ENCODE data around the gene CIB4.
"Not testable (repeated sequence)": the region's sequence is repeated elsewhere in the genome, so short reads cannot be mapped to it uniquely, and the experiment has no call there.

CIB4 gene

DNA sequence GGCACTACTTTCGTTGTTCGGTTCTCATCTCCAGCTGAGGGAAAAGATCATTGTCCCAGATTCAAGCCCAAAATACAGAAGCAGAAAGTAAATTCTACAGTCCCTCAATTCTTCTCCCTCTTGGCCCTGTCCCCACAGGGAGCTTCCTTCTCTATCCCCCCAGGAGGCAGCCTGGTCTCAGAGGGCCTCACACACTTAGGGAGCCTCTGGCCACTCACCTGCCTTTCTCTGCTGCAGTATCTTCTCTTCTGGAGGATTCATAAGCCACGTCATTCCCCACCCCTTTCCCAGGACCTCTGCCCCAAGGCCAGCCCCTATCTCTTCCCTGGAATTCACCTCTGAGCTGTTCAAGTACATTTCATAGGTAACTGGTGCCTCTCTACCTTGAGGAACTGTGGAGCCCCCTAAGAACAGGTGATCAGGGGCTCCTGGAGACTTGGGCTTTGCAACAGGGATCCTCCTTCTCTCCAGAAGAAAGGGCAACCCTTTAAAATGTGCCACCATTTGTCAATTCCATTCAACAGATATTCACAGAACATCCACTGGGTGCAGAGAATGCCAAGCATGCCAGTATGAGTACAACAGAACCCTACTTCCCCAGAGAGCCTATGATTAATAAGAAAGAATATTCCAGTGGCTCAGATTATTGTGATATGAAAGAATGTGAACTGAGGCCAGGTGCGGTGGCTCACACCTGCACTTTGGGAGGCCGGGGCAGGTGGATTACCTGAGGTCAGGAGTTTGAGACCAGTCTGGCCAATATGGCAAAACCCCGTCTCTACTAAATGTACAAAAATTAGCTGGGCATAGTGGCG, 72.9 kb downstream of the CIB4 start:
- DNase-seq (ENCODE audit: low spot score) = no peak

- DNase-seq (ENCODE audit: low spot score) = no peak
These were observed 73.6 kb downstream of the CIB4 start for GRCh38 chr2:26567534-26567933.

DNA sequence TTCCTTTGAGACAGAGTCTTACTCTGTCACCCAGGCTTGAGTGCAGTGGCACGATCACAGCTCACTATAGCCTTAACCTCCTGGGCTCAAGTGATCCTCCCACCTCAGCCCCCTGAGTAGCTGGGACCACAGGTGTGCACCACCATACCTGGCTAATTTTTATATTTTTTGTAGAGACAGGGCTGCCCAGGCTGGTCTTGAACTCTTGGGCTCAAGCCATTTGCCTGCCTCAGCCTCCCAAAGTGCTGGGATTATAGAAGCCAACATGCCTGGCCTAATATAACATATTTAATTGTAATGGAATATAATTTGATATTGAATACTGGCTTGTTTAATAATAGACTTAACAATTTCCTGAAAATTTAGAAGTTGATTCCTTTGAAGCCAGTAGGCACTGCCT, 74.4 kb downstream of the CIB4 start:
- not testable (repeated sequence) for DNase-seq (ENCODE audit: low spot score)

DNA sequence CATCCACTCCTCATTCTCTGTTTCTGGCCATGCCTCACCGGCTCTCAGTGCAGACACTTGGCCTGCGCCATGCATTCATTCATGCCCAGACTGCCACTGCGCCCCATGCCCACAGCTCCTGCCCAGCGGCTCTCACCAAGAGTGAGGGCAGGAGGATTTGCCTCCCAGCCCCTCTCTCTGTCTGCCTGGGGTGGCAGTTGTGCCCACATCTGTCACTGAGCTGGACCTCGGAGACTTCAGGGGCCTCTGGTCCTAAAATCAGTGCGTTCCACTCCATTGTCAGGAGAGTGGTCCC, 75.1 kb downstream of the CIB4 start:
- DNase-seq (ENCODE audit: low spot score) = no peak

- DNase-seq (ENCODE audit: low spot score) = no peak
These were observed 77.0 kb downstream of the CIB4 start for GRCh38 chr2:26564121-26564644.

DNA sequence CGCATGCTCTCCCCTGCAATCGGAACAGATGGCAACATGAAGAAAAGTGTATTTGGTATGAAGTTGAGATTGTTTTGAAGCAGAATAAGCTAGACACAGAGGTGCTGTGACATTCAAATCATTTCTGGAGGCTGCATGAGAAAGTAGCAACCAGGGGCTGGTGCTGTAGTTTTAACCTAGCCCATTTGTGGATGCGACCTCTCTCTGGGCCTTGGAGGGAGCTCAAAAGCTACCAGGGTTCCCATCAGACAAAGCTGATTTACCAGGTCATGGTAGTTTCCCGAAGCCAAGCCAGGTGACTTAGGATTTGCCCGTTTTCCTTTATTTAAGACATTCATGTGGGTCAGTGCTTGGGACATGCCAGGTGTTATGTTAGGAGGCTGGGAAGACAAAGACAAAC, 77.5 kb downstream of the CIB4 start:
- DNase-seq (ENCODE audit: low spot score) = no peak

GRCh38 chr2:26562811-26563645, 78.1 kb downstream of the CIB4 start:
- DNase-seq (ENCODE audit: low spot score) = no peak

DNA sequence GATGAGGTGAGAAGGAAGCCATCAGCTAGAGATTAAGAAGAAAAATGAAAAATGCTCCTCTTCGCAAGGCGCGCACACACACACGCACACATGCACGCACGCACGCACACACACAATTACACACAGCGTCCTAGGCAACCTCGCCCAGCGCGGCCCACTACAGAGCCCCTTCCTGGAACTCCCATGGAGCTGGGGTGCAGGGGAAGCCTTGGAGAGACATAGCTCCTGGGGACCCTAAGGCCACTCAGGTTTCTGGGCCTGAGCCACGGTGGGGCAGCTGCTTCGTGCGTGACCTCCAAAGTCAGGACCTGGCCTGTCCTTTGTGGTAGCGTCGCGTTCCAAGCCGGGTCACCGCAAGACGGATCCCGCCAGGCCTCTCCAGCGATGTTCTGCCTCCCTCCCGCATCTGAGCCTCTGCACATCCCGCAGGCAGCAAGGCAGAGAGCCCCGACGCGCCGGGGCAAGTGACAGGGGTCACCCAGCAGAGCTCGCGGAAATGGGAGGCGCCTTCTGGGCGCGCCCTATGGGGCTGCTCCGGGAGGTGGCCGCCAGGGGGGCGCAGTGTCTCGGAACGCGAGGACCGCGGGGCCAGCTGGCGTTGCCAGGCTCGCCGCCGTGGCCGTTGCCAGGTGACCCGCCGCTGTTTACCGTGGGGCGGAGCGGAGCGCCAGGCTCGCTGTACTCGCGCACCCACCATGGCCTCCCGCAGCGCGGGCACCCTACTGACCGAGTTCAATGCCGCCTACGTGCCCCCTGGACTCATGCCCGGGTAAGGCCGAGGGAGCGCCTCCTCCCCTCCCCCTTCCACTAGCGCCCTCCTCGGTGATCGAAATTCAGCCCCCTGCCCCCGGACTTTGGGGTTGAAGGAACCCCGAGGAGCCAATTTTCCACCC, 79.0 kb downstream of the CIB4 start:
- DNase-seq (ENCODE audit: low spot score) = no peak

- DNase-seq (ENCODE audit: low spot score) = no peak
These were observed 79.8 kb downstream of the CIB4 start for GRCh38 chr2:26561376-26561775.

GRCh38 chr2:26560892-26561291, 80.3 kb downstream of the CIB4 start:
- DNase-seq (ENCODE audit: low spot score) = no peak

GRCh38 chr2:26559556-26559955, 81.6 kb downstream of the CIB4 start:
- no peak for DNase-seq (ENCODE audit: low spot score)

GRCh38 chr2:26559044-26559405, 82.1 kb downstream of the CIB4 start:
- DNase-seq (ENCODE audit: low spot score) = no peak

- DNase-seq (ENCODE audit: low spot score) = no peak
These were observed 82.7 kb downstream of the CIB4 start for GRCh38 chr2:26558271-26559043.

- no peak for DNase-seq (ENCODE audit: low spot score)
These were observed 83.8 kb downstream of the CIB4 start for GRCh38 chr2:26557244-26557925.

DNA sequence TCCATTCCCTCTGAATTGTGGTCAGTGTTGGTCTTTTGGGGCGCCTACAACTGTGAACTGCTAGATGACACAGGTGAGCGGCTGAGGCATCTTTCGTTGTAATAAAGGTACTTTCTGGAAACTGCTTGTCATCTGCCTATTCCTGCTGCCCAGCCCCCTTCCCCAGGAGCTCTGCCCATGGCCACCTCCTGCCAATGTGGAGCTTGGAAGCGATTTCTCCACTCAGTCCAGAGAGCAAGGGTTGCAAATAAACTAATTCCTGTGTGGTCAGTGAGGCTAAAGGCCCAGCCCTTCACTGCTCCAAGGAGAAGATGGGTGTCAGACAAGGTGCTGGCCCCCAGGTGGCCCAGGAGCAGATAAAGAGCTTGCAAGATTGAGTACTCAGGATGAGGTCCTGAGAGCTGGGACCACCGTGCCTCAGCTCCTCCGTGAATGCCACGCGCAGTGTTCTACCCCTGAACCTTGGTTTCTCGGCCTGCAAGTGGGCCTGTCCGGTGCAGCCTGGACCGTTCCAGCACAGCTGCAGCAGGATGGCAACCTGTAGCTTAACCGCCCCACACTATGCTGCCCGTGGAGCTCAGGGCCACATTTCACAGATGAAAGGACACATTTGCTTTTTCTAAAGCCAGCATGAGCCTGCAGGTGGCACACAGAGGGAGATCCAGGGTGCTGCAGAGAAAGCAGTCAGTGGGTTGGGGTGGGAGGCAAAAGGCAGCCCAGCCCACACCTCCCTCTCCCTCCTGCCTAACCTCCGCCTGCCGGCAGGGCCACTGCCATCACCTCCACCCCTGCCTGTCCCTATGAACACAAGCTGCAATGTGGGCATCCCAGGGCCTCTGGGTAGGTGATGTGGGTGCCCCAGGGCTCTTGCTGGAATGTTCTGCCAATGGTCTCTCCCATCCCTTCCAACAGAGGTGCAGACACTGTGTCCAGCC, 84.6 kb downstream of the CIB4 start:
- DNase-seq (ENCODE audit: low spot score) = no peak

- DNase-seq (ENCODE audit: low spot score) = no peak
These were observed 85.7 kb downstream of the CIB4 start for GRCh38 chr2:26555246-26556133.

GRCh38 chr2:26552641-26553374, 88.4 kb downstream of the CIB4 start:
- no peak for DNase-seq (ENCODE audit: low spot score)

Measured in GM03348 (cell line).